SIG-M5 (cell line): Measurements from ENCODE around the gene ETNK2.

Experiments
- DNase-seq: peaks from one replicate; lab custom pipeline; 2025; lab: John Stamatoyannopoulos, UW

ETNK2 gene

GRCh38 chr1:204147406-204148383 is 4.1 kb downstream of the ETNK2 start:
- DNase-seq: no peak

- DNase-seq: no peak
These were observed 4.9 kb downstream of the ETNK2 start for GRCh38 chr1:204146965-204147364.

DNA sequence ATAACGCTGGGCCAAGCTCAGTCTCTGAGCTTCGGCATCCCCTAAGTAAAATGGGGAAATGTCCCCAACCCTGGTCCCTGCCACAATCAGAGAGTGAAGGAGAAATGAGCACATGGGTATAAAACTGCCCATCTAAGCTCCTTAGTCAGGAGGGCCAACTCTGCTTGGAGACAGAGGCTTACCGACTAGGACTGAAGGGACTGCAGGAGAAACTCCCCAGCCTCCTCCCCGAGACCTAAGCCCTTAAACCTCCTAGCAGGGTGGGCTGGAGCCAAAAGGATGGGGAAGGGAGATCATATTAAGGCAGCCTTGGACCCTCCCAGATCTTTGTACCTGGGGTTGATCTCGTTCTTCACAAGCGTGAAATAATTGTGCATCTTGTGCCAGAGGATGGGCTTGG is 5.5 kb downstream of the ETNK2 start:
- DNase-seq: no peak

- DNase-seq: no peak
These were observed 6.8 kb downstream of the ETNK2 start for GRCh38 chr1:204145033-204145504.

DNA sequence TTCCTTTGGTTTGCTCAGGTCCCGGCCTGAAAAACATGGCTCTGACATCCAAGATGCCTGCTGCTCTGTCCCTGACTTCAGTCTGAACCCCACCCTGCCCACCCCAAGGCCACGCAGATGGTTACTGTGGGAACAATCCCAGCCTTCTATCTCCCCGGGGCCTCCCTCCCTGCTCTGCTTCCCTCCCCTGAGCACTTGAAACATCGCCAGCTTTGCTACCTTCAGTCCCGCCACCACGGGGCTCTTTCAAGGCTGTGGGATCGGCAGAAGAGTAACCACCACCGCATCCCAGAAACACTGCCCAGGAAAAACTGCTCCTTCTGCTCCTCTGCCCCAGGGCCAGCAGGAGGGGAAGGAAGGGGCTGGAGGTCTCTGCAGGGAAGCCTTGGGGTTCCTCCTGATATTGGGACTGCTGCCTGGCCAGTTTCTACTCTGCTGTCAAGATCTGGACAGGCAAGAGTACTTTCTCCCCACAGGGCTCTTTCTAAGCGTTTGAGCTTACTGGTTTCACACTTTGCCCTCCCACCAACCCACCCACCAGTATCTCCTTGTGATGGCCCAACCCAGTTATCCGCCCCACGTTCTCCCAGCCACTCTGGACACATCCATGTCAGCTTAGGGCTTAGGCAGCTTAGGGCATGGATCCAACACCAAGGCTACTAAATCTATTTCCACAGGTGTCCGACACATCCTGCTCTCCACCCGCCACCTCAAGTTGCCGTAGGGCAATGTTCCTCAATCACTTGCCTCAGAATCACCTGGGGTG is 8.4 kb downstream of the ETNK2 start:
- no peak for DNase-seq

GRCh38 chr1:204142032-204142974 is 9.5 kb downstream of the ETNK2 start:
- DNase-seq: no peak

- DNase-seq: no peak
These were observed 10.7 kb downstream of the ETNK2 start for GRCh38 chr1:204141131-204141530.

GRCh38 chr1:204139952-204140351 is 11.9 kb downstream of the ETNK2 start:
- no peak for DNase-seq

DNA sequence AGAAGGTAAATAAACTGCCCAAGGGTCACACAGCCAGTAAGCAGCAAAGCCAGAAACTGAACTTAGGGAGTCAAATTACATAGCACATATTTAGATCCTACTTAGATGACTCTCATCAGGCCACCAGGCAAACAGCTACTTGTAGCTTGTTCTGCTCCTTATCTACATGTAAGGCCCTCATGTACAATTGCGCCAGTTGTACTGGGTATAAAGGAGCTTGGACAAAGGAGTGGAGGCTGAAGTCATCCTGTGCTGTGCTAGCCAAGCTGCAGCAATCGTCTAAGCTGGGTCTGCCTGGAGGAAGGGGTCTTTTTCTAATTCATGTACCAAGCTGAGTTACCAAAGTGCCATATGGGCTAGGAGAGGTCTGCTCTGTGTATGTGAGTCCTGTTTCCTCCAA is 12.8 kb downstream of the ETNK2 start:
- no peak for DNase-seq

GRCh38 chr1:204136814-204137213 is 15.0 kb downstream of the ETNK2 start:
- DNase-seq: no peak

DNA sequence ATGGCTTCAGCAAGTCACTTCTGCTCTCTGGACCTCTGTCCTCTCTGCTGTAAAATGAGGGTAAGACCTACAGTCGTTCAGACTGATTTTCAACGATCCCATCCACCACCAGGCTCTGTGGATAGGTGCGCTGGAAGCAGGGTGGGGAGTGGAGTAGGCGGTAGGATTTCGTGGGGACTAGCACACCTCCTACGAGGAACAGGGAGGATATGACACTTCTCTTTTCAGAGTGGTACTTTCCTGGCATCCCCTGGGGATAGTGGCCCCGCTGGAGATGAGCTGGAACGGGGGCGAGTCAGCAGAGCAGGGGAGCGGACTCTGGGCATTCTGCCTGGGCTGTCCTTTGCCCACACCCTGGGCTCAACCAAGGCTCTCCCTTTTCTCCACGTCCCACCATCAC is 17.7 kb downstream of the ETNK2 start:
- no peak for DNase-seq

- no peak for DNase-seq
These were observed 19.1 kb downstream of the ETNK2 start for GRCh38 chr1:204132718-204133117.

- no peak for DNase-seq
These were observed 19.9 kb downstream of the ETNK2 start for GRCh38 chr1:204131978-204132377.

GRCh38 chr1:204130981-204131892 is 20.6 kb downstream of the ETNK2 start:
- DNase-seq: no peak

DNA sequence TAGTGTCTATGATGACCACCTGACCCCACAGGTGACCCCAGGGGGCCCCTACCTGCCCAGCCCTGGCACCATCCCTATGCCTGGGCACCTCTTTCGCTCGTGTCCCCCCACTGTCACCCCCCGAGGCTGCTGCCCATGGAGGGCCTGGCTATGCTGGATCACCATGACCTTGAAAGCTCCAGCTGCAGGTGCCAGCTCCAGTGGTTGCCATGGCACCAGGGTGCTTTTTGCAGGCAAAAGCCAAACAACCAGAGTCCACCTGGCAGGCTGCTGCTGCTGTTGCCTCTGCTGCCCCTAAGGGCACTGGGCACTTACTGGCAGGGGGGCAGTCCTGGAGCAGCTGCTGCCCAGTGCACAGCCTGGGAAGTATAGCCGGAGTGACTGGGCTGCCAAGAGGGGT is 21.7 kb downstream of the ETNK2 start:
- no peak for DNase-seq

GRCh38 chr1:204128964-204129896 is 22.6 kb downstream of the ETNK2 start:
- DNase-seq: no peak

- no peak for DNase-seq
These were observed 23.3 kb downstream of the ETNK2 start for GRCh38 chr1:204128464-204128963.

GRCh38 chr1:204127597-204128242 is 24.1 kb downstream of the ETNK2 start:
- no peak for DNase-seq

- DNase-seq: no peak
These were observed 24.9 kb downstream of the ETNK2 start for GRCh38 chr1:204126956-204127355.
